CD1c-positive myeloid dendritic cell (primary cell): ENCODE data around the gene EIPR1.

Source experiments
- DNase-seq: peaks from one replicate; pipeline ENCODE4 v3.0.0-alpha.2; 2016; ENCODE audit errors: extremely low spot score

Gene EIPR1

DNA sequence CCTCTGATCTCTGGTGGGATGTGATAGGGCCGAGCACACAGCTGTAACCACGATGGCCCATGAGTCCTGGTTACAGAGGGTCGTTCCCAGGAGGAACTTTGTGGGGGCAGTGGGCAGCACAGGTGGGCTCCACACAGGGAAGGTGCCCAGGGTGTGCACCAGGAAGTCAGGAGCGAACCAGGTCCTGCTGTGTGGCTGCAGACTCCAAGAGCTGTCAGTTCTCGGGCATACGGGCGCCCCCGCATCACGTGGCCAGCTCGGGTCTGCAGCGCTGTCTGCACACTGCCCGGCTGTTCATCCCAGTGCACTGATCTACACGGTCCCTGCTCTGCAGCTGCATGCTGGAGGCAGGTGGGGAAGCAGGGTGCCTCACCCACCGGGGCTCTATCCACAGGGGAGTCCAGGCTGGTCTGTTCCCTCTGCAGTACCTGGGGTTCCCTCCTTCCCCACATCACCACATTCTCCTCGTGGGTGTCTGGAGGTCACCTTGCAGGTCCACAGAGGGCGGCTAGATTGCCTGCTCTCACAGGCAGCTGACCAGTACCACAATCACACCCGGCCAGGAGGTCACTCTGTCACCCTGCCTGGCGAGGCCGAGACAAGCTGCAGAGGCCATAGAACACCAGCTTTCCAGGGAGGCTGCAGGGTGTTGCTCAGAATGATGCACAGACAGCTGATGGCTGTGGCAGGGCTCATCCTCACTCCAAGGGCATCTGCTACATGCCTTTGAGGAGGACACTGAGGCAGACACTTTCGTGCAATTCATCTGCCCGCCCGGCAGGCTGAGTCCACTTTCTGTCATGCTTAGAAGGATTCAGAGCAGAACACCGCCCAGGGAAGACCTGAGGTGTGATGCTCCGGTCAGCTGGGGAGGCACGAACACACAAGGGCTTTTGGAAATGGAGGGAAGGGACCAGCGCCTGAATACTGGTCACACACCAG lies 202.7 kb downstream of the EIPR1 start:
- DNase-seq: no peak

- DNase-seq: no peak
Measured at GRCh38 chr2:3173031-3173430, 204.6 kb downstream of the EIPR1 start.

DNA sequence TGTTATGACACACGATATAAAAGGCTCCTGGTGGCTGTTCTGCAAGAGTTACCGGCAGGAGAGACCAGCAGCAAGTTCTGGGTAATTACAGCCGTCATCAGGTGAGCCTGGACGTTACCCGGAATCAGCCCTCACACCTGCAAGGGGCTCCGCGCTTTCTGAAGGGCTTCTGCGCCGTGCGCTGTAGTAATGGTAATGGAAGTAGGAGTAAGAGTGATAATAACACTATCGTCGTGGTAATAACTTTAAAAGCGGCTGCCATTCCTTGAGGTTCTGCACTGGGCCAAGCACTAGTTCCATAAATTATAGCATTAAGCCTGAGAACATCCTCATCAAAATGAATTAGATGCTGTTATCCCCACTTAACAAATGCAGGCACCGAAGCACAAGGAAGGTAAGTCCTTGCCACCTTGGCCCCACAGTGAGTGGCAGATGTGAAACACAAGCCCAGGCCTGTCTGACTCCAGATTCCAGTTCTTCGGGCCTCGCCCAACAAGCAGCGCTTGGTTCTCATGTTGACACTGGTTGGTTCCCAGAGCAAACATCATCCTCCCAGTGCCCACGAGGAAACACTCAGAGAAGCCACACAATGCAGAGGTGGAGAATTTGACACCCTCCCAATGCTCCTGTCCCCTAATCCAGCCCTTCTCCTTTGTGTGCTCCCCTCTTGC lies 205.2 kb downstream of the EIPR1 start:
- DNase-seq: no peak

- DNase-seq: no peak
Measured at GRCh38 chr2:3171564-3172264, 205.9 kb downstream of the EIPR1 start.

DNA sequence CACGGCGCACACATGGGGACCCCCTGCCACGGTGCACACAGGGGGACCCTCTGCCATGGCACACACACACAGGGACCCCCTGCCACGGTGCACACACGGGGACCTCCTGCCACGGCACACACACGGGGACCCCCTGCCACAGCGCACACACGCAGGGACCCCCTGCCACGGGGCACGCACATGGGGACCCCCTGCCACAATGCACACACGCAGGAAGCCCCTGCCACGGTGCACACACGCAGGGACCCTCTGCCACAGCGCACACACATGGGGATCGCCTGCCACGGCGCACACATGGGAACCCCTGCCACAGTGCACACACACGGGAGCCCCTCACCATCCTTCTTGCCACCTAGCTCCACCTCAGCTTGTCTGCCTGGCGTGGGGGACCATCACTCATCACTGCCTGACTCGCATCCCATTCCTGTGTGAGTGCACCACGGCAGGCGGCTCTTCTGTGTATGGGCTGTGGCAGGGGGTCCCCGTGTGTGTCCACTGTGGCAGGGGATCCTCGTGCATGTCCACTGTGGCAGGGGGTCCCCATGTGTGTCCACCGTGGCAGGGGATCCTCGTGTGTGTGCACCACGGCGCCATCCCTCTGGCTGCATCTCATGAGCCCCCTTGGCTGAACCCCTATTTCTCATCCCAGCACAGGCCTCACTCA lies 206.7 kb downstream of the EIPR1 start:
- no peak for DNase-seq

- DNase-seq: no peak
Measured at GRCh38 chr2:3169106-3169870, 208.3 kb downstream of the EIPR1 start.

DNA sequence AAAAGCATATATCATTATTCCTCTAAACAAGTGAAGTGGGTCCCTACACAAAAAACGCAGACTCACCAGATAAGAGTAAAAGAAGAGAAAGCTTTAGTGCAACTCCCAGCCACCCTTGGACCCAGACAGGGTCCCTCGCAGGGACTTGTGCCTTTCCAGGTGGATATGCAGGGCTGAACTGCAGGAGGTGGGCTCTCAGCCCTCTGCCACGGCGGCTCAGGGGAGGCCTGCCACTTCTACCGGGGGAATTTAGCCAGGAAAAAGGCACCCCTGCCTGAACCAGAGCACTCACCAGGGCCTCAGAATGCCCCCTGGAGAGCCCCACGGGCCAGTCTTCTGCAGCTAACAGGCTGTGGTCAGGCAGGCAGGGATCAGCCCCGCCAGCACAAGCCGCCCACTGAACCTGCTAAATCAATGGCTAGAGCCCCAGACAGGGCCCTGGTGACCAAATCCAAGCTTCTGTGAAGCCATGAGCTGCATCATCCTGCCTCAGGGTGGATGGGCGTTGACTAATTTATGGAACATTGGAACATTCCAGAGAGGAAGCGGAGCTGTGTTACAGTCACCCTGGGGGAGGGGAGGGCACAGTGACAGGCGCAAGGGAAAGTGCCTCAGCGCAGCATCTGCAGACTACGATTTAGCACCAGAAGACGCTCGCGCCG lies 209.3 kb downstream of the EIPR1 start:
- DNase-seq: no peak

DNA sequence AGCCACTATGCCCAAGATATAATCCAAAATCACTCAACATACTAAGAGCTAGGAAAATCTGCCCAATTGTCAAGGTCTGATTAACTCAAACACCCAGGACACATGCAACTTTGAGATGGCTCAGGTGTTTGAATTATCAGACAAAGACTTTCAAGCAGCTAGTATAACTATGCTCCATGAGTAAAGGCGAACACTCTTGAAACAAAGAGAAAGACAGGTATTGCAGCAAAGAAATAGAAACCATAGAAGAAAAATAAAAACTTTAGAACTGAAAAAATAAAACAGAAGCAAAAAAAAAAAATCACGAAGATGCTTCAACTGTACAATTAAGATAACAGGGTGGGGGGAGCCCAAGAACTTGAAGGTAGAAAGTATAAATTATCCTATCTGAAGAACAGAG lies 214.2 kb downstream of the EIPR1 start:
- no peak for DNase-seq

DNA sequence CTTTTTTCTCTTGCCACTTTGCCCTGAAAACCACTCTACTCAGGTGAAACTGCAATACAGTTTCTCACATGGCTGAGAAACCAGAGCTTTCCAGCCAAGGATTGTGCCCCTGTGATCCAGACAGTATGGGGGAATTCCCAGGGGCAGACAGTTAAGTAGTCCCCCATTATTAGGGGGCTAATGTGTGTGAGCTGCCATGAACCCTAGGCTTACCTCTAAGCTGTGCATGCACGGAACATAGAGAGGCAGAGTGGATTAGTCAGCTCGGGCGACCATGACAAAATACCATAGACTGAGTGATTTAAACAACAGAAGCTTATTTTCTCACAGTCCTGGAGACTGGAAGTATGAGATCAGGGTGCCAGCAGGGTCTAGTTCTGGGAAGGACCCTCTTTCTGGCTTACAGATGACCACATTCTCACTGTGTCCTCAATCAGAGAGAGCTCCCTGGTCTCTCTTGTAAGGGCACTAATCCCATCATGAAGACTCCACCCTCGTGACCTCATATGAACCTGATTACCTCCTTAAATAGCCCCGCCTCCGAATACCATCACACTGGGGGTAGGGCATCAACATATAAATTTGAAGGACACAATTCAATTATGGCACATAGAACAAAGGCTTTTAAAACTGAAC lies 215.1 kb downstream of the EIPR1 start:
- DNase-seq: no peak

GRCh38 chr2:3160751-3161330 lies 216.8 kb downstream of the EIPR1 start:
- no peak for DNase-seq

- no peak for DNase-seq
Measured at GRCh38 chr2:3159782-3160545, 217.7 kb downstream of the EIPR1 start.

DNA sequence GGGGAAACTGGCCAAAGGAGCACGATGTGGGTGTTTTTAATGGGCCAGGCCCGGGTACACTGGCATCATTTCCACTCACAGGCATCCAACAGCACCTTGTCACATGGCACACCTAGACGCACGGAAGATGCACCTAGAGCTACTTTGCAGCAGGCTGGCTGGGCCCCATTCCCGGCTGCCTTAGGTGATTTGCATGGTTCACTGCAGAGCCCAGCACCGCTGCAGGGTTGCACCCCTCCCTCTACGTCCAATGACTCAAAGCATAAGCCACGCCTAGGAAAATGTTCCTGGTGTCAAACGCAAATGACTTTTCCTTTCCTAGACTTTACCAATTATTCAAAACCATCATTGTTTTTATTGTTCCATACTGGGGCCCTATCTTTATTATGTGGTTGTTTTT lies 222.9 kb downstream of the EIPR1 start:
- no peak for DNase-seq

DNA sequence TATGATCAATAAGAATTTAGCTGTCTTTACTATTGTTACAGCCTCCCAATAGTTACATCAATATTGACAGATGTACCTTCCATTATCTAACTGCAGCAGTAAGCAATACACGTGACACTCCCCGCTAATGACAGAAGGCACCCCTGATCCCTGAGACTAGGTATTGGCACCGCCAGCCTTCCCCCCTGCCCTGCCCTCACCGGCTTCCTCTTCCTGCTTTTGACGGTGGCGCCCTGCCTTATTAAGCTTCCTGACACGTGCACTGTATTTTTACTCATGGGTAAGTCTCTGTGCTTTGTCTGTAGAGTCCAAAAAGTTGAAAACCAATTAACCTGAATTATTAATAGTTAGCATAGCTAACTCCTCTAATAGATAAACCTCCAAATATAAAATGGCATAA lies 223.5 kb downstream of the EIPR1 start:
- DNase-seq: no peak

GRCh38 chr2:3151153-3151918 lies 226.3 kb downstream of the EIPR1 start:
- DNase-seq: no peak

- DNase-seq: no peak
Measured at GRCh38 chr2:3149441-3150217, 228.0 kb downstream of the EIPR1 start.

DNA sequence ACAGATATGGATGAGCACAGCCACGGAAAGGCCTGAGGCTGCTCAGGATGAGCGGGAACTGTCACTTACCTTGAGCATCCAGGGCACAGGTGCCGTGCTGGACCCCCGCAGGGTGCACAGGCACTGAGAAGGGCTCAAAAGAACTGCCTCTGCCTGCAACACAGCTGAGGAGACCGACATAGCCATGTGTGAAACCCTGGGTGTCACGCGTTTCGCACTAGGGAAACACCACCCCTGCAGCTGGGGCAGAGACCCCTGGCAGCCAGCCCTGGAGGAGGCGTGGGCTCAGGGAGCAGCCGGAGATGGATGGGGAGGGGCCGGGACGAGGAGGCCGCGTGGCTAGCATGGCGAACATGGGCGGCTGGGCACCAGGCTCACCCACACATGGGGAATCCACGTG lies 228.9 kb downstream of the EIPR1 start:
- DNase-seq: no peak
